ENCODE results near the gene HPCA. TPM values are rescaled to one million over a fixed set of nuclear protein-coding genes. Genes with fewer than 3 reads are reported as not detected.

The HPCA gene
- total and polyA plus RNA-seq, 2 of the 4 experiments (the other 2 are of a cell fraction) = 0.22 TPM; not detected in 1

DNA sequence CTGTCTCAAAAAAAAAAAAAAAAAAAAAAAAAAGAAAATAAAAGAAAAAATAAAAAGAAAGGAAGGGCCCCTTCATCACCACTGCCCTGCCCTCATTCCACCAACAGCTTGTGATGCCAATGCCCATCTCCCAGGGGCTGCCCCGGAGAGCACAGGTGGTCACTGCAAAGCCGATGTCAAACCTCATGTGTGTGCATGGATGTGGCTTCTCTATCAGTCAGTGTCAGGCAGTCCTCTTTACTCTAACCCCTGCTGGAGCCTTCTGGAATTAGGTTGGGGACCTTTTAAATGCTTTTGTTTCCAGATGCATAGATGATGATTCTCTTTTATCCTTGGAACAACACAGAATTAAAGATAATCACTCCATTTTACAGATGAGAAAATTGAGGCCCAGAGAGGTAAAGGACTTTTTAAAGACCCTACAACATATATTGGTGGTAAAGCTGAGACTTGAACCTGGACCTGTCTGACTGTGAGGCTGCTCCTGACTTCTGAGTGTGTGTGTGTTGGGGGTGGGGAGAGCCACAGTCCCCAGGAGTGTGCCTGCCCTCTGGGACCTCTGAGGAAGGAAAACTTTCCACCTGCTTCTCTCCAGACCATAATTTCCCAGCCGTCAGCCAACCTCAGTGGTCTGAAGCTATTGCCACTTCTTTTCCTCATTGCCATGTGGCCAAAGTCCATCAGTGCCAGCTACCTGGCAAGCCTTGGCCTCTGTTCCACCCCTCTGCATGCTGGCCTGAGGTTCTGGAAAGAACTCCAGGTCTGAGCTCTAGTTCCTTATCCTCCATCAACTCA, 17.9 kb downstream of the HPCA start (continued):
- no peak for TF ChIP-seq NFE2L2 (IDR thresholded peaks at IDR 0.05; ENCODE audit: low read depth, low read length)

DNA sequence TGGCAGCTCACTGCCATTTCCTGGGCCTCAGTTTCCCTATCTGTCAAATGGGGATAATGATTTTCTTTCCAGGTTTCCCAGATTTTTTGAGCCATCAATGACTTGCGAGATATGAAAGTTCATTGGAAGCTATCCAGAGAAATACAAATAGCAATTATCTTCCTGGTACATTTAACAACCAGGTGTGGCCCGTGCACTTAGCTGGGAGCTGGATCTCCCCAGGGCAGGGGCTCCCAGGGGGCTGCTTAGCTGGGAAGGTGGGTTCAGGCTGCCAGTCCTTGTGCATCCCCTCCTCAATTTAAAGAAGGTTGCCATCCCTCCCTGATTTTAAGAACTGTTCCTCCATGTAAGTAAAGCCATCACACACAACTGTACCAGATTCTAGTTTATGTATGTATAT, 18.5 kb downstream of the HPCA start:
- in situ Hi-C loops (cut with MboI; ENCODE audit: low sequenced_read_pairs) (no loop called here), dilution Hi-C loops (cut with HindIII; ENCODE audit: low sequenced_read_pairs, unreplicated experiment) (no loop called here), intact Hi-C loops (cut with micrococcal nuclease) (no loop called here)
- no peak overlapping the region for H4K91ac ChIP-seq (ENCODE audit: insufficient read depth, low read depth, low read length)
- DNase-seq = no peak
- peaks cover 5% of the 10 kb centered on the region for H3K27me3 ChIP-seq (ENCODE audit: control insufficient read depth, insufficient read depth, low read length)
- no TSS peak for BruUV-seq (replicated peaks)
- no peaks in the 10 kb centered on the region for H3K9me3 ChIP-seq (ENCODE audit: control insufficient read depth, insufficient read depth, low read length)
- H2AFZ ChIP-seq (replicated peaks; ENCODE audit: low read length, poor library complexity) = no peak overlapping the region
- no peak overlapping the region for H4K8ac ChIP-seq (ENCODE audit: low read depth in 2 of 2, low read length in 2 of 2)
- H2BK15ac ChIP-seq (ENCODE audit: low read depth, low read length) = no peak overlapping the region
- peaks cover 2% of the 10 kb centered on the region; the same call in 1 of the 2 replicates for H3K4me1 ChIP-seq (ENCODE audit: control insufficient read depth, insufficient read depth, low read length)
- no peak overlapping the region for H3K4me3 ChIP-seq (ENCODE audit: insufficient read depth, low read depth, low read length)
- no peak overlapping the region for H3K23ac ChIP-seq (ENCODE audit: low read depth, low read length)
- no peak overlapping the region for H2AK5ac ChIP-seq (ENCODE audit: low read depth, low read length)
- H3K18ac ChIP-seq (ENCODE audit: low read depth, low read length) = no peak overlapping the region
- no peak overlapping the region for H2BK5ac ChIP-seq (ENCODE audit: low read depth, low read length, poor library complexity, severe bottlenecking)
- H2BK120ac ChIP-seq (ENCODE audit: low read depth, low read length) = no peak overlapping the region
- no peaks in the 10 kb centered on the region for H3K36me3 ChIP-seq (ENCODE audit: control insufficient read depth, insufficient read depth, low read length)
- no peak overlapping the region for H2BK20ac ChIP-seq (ENCODE audit: low read depth, low read length)
- no peak overlapping the region for H3K27ac ChIP-seq (ENCODE audit: insufficient read depth, low read length)
- ChIA-PET POLR2A (ENCODE audit: unreplicated experiment) (no interaction called here), CTCF (interaction anchor here (0.6 to 0.8 kb wide), 3 partner anchors 10 to 420 kb away, joined by 3 read pairs; no protein-coding TSS in a partner anchor)
- 0 out of 4 replicates have a peak, but pooled peaks cover 0 to 9% of the 10 kb centered on the region in 2 experiments for H3K79me1 ChIP-seq (ENCODE audit: low read depth in 1 of 2, low read length in 2 of 2)
- no peak overlapping the region for H3K56ac ChIP-seq (ENCODE audit: extremely low read depth, insufficient read depth, low read length)
- H3K4me2 ChIP-seq (ENCODE audit: low read depth, low read length) = no peak overlapping the region
- H3K14ac ChIP-seq (replicated peaks; ENCODE audit: low read depth, low read length) = no peak overlapping the region
- H4K20me1 ChIP-seq (ENCODE audit: insufficient read depth, low read length) = no peaks in the 10 kb centered on the region
- H3K4ac ChIP-seq (ENCODE audit: low read depth, low read length) = no peak overlapping the region
- no peak overlapping the region for H3K9ac ChIP-seq (ENCODE audit: low read depth, low read length)
- H4K5ac ChIP-seq (ENCODE audit: low read depth, low read length) = no peak overlapping the region
- no CpG with 5 or more reads among the region's 2 CpGs for WGBS, 2 experiments (ENCODE audit: extremely low coverage in 2 of 2, insufficient read length in 1 of 2)
- ATAC-seq (ENCODE audit: low read depth) = no peak
- no peak overlapping the region for H2AK9ac ChIP-seq (replicated peaks; ENCODE audit: low read depth, low read length, poor library complexity)
- H3K9me1 ChIP-seq (ENCODE audit: insufficient read depth, low read length) = no peaks in the 10 kb centered on the region; the same call in 1 of the 2 replicates
- TF ChIP-seq CHD1 (IDR thresholded peaks at IDR 0.05; ENCODE audit: low read depth, low read length) (no peak), CEBPB (IDR thresholded peaks at IDR 0.05; ENCODE audit: low read depth, low read length) (no peak), SMC3 (IDR thresholded peaks at IDR 0.05; ENCODE audit: low read depth, low read length) (no peak), BHLHE40 (IDR thresholded peaks at IDR 0.05; ENCODE audit: low read depth, low read length) (no peak), NFE2L2 (IDR thresholded peaks at IDR 0.05; ENCODE audit: low read depth, low read length) (no peak), MAZ (IDR thresholded peaks at IDR 0.05; ENCODE audit: borderline replicate concordance, low read depth, low read length) (no peak), FOS (IDR thresholded peaks at IDR 0.05; ENCODE audit: low read depth, low read length) (no peak), MAFK (IDR thresholded peaks at IDR 0.05; ENCODE audit: low read depth, low read length) (no peak), MXI1 (IDR thresholded peaks at IDR 0.05; ENCODE audit: borderline replicate concordance, low read depth, low read length) (no peak), RCOR1 (IDR thresholded peaks at IDR 0.05; ENCODE audit: insufficient replicate concordance, low read length) (no peak), RAD21 (IDR thresholded peaks at IDR 0.05; ENCODE audit: low read length) (no peak), RFX5 (IDR thresholded peaks at IDR 0.05; ENCODE audit: low read depth, low read length) (no peak)
- TF ChIP-seq, protein P1, sequence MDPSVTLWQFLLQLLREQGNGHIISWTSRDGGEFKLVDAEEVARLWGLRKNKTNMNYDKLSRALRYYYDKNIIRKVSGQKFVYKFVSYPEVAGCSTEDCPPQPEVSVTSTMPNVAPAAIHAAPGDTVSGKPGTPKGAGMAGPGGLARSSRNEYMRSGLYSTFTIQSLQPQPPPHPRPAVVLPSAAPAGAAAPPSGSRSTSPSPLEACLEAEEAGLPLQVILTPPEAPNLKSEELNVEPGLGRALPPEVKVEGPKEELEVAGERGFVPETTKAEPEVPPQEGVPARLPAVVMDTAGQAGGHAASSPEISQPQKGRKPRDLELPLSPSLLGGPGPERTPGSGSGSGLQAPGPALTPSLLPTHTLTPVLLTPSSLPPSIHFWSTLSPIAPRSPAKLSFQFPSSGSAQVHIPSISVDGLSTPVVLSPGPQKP (IDR thresholded peaks at IDR 0.05; ENCODE audit: borderline replicate concordance, low read depth, low read length) = no peak
- TF ChIP-seq, protein P2, sequence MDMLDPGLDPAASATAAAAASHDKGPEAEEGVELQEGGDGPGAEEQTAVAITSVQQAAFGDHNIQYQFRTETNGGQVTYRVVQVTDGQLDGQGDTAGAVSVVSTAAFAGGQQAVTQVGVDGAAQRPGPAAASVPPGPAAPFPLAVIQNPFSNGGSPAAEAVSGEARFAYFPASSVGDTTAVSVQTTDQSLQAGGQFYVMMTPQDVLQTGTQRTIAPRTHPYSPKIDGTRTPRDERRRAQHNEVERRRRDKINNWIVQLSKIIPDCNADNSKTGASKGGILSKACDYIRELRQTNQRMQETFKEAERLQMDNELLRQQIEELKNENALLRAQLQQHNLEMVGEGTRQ (IDR thresholded peaks at IDR 0.05; ENCODE audit: low read depth, low read length) = no peak

All from IMR-90 (cell line).